Measurements from ENCODE around the gene ZNF75A. TPM values are rescaled to one million over a fixed set of nuclear protein-coding genes. Genes with fewer than 3 reads are reported as not detected.
A peak's percentile ranks its signal among the peaks of the same experiment; 100 is the strongest.

The ZNF75A gene
- total RNA-seq, 2 donors from 2014 or later, result 7.4 to 26.0 TPM

DNA sequence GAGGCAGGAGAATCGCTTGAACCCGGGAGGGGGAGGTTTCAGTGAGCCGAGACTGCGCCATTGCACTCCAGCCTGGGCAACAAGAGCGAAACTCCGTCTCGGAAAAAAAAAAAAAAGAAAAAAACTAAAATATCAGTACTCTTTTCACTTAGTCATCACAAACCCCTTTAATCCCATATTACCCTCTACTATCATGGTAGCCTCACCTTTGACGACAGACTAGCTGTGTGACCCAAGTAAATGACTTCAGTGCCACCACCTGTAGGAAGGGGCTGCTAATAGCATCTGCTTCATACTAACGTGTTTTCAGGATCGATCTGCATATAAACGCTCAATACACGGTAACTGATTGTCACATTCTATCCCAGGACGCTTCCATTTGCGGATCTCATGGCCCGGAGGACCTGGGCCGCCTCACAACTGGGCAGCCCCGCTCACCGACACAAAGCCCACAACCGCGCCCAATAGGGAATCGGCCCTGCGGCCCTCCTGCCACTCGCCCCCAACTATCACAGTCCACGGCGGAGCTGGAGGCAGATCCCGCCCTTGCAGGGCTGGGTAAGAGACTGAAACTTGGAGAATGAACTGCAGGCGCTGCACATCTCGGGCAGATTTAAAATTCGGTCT lies 23.1 kb upstream of the ZNF75A start:
- Mint-ChIP-seq H3K9me3 (peaks cover 0 to 3% of the 10 kb centered on the region in 2 donors), H3K27ac (peak overlapping the region; percentile 94 to 95), H3K36me3 (peaks cover 41 to 45% of the 10 kb centered on the region in 2 donors)
- ATAC-seq (peak; percentile 19 to 37), DNase-seq (ENCODE audit: low spot score in 2 of 2) (no peak)

DNA sequence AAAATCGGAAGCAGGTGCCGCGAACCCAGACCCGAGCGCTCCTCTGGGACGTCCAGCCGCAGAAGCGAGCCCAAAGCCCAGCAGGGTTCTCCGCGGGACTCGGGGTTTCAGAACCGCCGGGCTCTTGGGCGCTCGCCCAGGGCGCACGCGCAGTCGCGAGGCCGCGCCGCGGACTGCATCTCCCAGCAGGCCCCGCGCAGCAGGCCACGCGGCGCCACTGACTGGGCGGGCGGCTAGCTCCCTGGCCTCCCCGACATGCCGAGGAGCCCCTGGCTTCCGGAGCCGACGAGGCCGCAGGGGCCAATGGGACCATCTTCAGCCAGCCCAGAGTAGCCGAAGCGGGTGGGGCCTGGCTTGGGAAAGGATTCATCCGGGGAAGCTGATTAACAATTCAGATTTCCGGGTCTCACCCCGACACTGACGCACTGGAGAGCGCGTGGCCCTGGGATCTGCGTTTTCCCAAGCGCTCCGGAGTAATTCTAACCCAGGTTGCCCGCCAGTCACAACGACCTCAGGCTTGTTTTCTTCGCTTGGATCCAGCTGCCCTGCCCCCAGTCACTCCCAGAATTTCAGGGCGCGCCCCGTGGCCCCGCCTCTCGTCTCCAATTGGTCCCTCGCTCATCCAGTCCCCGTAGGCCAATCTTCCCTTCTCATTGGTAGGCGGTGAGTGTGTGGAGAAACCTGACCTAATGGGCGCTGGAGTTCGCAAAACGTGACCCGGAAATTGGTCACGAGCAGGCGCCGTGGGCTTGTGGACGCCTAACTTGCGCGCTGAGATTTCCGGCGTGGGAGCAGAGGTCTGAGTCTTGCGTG lies 22.4 kb upstream of the ZNF75A start, which contains the start of gene ZNF263:
TSS of gene ZNF263 (plus strand) at position 762 of the 813 bp plus-strand sequence. CDS start 328 bp downstream, outside the sequence.
- H3K36me3 Mint-ChIP-seq, result peaks cover 46 to 52% of the 10 kb centered on the region in 2 donors
- peak within 1 kb of the TSS; percentile 95 to 97 for H3K27ac Mint-ChIP-seq
- ATAC-seq (peak; percentile 90 to 92), DNase-seq (ENCODE audit: low spot score in 2 of 2) (peak; percentile 91 to 93)
- H3K9me3 Mint-ChIP-seq, result peaks cover 0 to 3% of the 10 kb centered on the region in 2 donors

DNA sequence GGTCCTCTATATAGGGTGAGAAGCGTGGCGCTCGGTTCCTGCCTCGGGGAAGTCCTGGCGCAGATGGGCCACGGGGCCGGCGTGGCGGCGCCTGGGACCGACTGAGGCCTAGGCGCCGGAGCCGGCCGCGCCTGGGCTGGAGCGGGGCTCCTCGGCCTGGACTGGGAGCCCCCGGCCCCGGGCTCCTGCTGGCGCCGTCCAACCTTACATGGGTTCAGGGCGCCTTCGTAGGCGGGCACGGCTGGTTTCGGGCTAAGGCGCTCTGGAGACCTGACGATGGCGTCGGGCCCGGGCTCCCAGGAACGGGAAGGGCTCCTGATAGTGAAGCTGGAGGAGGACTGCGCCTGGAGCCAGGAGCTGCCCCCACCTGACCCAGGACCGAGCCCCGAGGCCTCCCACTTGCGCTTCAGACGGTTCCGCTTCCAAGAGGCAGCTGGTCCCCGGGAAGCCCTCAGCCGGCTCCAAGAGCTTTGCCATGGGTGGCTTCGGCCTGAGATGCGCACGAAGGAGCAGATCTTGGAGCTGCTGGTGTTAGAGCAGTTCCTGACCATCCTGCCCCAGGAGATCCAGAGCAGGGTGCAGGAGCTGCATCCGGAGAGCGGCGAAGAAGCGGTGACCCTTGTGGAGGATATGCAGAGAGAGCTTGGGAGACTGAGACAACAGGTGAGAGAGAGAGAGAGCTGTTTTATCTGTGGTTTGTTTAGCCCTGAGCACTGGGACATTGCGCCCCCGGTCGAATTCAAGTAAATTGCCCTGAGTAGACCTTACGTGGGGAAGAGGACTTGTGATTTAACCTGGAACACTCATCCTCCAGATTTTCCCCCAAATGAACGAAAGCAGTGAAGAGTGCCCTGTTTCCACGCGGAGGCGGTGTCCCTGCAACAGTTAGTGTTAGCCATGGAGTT lies 21.5 kb upstream of the ZNF75A start:
- Mint-ChIP-seq H3K27ac (peak overlapping the region; percentile 95 to 97), H3K36me3 (peaks cover 55 to 59% of the 10 kb centered on the region in 2 donors), H3K9me3 (peaks cover 0 to 6% of the 10 kb centered on the region in 2 donors)
- no peak for DNase-seq (ENCODE audit: low spot score in 2 of 2)
- no peak for ATAC-seq

DNA sequence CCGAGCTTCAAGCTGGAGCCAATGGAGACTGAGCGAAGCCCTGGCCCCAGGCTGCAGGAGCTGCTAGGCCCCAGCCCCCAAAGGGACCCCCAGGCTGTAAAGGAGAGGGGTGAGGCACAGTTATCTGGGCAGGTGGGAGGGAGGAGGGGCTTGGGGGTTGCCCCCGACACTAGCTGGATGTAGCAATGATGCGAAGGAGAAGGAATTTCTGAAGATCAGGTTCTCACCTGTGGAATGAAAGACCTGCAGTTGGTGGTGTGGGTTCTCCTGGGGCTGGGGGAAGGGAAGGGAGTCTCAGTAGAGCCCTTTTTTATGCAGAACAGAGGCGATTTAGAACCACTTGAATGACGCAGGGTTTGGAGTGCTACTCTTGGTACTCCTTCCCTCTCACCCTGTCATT lies 20.2 kb upstream of the ZNF75A start:
- H3K36me3 Mint-ChIP-seq, result peaks cover 67 to 72% of the 10 kb centered on the region in 2 donors
- no peak overlapping the region for H3K27ac Mint-ChIP-seq
- ATAC-seq, result no peak
- peaks cover 0 to 10% of the 10 kb centered on the region in 2 donors for H3K9me3 Mint-ChIP-seq
- no peak for DNase-seq (ENCODE audit: low spot score in 2 of 2)

DNA sequence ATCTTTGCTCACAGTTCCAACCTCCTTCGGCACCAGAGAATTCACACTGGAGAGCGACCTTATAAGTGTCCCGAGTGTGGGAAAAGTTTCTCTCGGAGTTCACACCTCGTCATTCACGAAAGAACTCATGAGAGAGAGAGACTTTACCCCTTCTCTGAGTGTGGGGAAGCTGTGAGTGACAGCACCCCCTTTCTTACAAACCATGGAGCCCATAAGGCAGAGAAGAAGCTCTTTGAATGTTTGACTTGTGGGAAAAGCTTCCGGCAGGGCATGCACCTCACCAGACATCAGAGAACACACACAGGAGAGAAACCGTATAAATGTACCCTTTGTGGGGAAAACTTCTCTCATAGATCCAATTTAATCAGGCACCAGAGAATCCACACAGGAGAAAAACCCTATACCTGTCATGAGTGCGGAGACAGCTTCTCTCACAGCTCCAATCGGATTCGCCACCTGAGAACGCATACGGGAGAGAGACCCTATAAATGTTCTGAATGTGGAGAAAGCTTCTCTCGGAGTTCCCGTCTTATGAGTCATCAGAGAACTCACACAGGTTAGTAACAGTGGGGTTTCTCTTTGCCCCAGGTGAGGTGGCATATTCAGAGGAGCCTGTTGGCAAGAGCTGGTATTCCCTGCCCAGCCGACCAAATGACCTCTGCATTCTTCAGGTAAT lies 15.2 kb upstream of the ZNF75A start:
- ATAC-seq (no peak), DNase-seq (ENCODE audit: low spot score in 2 of 2) (no peak)
- Mint-ChIP-seq H3K9me3 (peaks cover 25 to 40% of the 10 kb centered on the region in 2 donors), H3K36me3 (peaks cover 77 to 92% of the 10 kb centered on the region in 2 donors), H3K27ac (no peak overlapping the region)

DNA sequence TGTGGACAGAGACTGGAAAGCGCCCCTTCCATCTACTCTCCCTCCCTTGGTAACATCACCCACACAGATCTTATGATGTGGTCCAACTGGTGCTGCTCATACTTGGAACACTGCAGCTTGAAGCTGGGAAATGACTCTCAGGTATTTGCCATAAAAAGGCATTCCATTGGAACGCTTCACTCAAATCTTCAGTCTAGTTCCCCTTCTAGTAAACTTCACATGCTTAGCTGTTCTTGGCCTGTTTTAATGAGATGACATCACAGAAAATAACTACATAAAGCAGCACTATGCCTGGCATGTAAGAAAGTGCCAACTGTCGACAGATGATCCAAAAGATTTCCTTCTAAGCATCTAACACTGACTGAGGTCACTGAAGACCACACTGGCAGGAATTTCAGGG lies 12.7 kb upstream of the ZNF75A start:
- Mint-ChIP-seq H3K27ac (no peak overlapping the region), H3K9me3 (peaks cover 40 to 53% of the 10 kb centered on the region in 2 donors), H3K36me3 (peaks cover 71 to 88% of the 10 kb centered on the region in 2 donors)
- ATAC-seq (no peak), DNase-seq (ENCODE audit: low spot score in 2 of 2) (no peak)

DNA sequence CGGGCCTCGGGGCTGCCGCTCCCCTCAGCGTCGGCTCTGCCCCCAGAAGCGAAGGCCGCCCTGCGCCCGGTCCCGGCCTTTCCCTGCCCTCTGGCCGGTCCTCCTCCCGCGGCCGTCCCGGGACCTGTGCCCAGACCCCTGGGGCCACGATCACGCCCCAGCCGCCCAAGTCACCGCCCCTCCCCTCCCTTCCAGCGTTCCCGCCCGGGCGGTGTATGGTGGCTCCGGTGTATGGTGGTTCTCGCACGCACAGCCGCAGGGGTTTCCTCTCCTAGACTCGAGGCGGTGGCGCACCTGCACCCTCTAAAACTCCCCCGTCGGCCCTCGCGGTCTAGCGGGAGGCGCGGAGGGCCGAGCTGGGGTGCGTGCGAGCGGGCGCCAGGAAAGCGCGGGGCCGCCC lies 10.1 kb upstream of the ZNF75A start:
- Mint-ChIP-seq H3K36me3 (peaks cover 62 to 83% of the 10 kb centered on the region in 2 donors), H3K9me3 (peaks cover 49 to 57% of the 10 kb centered on the region in 2 donors), H3K27ac (no peak overlapping the region)
- ATAC-seq, result no peak
- no peak for DNase-seq (ENCODE audit: low spot score in 2 of 2)

DNA sequence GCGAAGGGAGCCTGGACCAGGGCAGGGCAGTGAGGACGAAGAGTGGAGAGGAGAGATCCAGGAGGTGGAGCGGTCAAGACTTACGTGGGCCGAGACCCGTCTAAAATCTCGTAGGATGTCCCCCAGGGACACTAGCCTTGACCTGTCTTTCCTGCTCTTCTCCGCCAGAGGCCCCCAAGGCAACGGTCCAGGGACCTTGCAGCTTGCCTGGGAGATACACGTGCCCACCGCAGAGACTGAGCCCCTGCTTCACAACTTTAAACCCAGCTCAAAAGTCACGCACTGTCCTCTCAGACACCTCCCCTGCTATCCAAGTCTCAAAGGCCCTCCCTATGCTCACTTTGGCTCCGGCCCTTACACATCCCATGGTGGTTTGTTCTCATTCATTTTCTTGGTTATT lies 9.5 kb upstream of the ZNF75A start:
- ATAC-seq (no peak), DNase-seq (ENCODE audit: low spot score in 2 of 2) (no peak)
- H3K9me3 Mint-ChIP-seq, result peaks cover 55 to 56% of the 10 kb centered on the region in 2 donors
- peaks cover 62 to 83% of the 10 kb centered on the region in 2 donors for H3K36me3 Mint-ChIP-seq
- no peak overlapping the region for H3K27ac Mint-ChIP-seq

DNA sequence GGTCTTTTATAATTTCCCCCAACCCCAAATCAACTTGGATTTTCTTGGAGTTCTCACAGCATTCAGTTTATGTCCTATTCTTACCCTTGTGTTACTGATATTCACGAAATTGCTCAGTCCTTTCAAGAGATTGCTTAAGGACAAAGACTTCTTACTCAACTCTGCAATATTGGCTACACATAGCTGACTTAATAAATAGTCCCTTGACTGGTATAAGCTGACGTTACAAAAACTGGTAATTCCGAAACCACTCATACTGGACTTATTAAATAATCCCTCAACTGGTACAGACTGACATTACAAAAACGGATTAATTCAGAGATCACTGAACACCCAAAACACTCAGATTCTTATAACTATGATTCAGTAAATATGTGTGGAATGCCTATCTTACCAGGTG lies 927 bp upstream of the ZNF75A start:
- peaks cover 32 to 42% of the 10 kb centered on the region in 2 donors for H3K9me3 Mint-ChIP-seq
- peak overlapping the region; percentile 77 to 91 for H3K27ac Mint-ChIP-seq
- DNase-seq (ENCODE audit: low spot score in 2 of 2) (no peak), ATAC-seq (no peak)
- H3K36me3 Mint-ChIP-seq, result peaks cover 73 to 79% of the 10 kb centered on the region in 2 donors

DNA sequence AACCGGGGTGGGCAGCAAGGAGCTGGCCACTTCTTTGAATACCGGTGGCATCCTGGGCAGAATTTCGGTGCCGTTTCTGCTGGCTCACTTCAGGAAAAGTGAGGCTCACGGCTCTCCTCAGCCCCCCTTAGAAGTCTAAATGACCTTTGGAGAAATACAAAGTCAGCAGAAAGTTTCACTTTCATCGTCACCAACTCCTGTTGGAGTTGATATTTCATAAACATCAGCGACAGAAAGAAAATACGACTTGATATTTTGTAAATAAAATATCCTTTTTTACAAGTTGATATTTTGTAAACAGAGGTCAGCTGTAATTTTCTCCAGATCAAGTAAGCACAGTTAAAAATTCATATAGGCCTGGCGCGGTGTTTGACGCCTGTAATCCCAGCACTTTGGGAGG lies 781 bp downstream of the ZNF75A start:
- Mint-ChIP-seq H3K36me3 (peaks cover 72 to 81% of the 10 kb centered on the region in 2 donors), H3K9me3 (peaks cover 26 to 28% of the 10 kb centered on the region in 2 donors), H3K27ac (peak overlapping the region; percentile 60 to 91)
- no peak for ATAC-seq
- DNase-seq (ENCODE audit: low spot score in 2 of 2), result no peak

DNA sequence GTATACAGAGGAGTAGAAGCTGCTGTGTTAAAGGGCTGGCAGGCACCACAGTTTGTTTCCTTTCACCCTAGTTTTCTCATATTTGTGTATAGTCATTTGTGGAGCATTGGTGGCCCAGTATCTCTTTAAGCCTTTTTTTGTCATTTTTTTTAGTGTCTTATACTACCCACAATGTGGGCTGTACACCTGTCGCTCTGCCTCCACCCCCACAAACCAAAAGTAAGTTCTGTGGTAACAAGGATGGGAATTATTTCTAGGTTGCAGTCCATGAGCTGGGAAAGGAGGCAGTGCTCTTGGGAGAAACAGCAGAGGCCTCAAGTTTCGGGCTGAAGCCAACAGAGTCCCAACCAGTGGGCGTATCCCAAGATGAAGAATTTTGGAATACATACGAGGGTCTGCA lies 6.2 kb downstream of the ZNF75A start:
- Mint-ChIP-seq H3K9me3 (peaks cover 54 to 61% of the 10 kb centered on the region in 2 donors), H3K27ac (peak overlapping the region in 1 of 2 donors; percentile 37), H3K36me3 (peaks cover 91 to 99% of the 10 kb centered on the region in 2 donors)
- no peak for DNase-seq (ENCODE audit: low spot score in 2 of 2)
- ATAC-seq, result no peak

DNA sequence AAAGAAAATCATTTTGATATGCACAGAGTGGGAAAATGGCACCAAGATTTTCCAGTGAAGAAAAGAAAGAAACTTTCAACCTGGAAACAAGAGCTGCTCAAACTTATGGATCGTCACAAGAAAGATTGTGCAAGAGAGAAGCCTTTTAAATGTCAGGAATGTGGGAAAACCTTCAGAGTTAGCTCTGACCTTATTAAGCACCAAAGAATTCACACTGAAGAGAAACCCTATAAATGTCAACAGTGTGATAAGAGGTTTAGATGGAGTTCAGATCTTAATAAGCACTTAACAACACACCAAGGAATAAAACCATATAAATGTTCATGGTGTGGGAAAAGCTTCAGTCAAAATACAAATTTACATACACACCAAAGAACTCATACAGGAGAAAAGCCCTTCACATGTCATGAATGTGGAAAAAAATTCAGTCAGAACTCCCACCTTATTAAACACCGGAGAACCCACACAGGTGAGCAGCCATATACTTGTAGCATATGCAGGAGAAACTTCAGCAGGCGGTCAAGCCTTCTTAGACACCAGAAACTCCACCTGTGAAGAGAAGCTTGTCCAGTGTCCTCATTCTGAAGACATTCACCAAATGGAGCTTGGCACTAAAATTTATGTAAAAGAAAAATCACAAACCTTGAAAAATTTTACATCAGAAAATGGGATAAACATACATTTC lies 12.2 kb downstream of the ZNF75A start:
- DNase-seq (ENCODE audit: low spot score in 2 of 2), result no peak
- H3K27ac Mint-ChIP-seq, result peak overlapping the region in 1 of 2 donors; percentile 55
- ATAC-seq, result no peak
- peaks cover 89% of the 10 kb centered on the region in 2 donors for H3K36me3 Mint-ChIP-seq
- peaks cover 71 to 72% of the 10 kb centered on the region in 2 donors for H3K9me3 Mint-ChIP-seq

DNA sequence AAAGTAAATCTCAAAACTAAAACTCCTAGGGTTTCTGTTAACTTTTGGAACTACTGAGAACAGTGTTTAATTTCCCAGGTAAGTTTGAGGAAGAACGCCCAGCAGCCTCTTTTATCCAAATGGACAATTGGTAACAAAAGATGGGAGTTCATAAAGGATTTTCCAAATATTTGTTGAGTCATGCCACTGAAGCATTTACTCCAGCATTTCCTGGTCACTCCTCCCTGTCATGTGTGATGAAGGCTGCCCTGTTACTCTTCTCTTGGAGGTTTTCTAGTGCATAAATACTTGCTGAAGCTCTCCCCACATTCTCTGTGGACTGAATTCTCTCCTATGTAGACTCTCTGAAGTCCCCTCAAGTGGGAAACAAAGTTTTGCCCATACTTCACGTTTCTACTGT lies 16.5 kb downstream of the ZNF75A start:
- Mint-ChIP-seq H3K36me3 (peaks cover 59 to 60% of the 10 kb centered on the region in 2 donors), H3K27ac (no peak overlapping the region), H3K9me3 (peaks cover 42 to 44% of the 10 kb centered on the region in 2 donors)
- ATAC-seq (no peak), DNase-seq (ENCODE audit: low spot score in 2 of 2) (no peak)

DNA sequence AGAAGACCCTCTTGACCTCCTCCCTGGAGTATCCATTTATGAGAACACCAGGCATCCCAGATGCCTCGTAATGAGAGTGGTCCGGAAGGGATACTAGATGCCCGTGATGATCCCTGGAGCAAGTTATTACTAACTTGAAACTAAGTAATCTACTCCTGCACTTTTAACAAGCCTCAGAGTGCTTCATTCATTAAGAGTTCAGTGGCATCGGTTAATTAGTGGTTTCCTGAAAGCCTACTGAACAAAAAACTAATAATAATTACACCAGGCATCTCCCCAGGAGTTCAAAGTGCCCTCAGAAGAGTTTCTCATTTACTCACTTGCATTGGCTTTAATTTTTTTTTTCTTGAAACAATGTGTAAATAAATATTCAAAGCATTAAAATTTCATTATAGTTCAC lies 22.2 kb downstream of the ZNF75A start:
- Mint-ChIP-seq H3K27ac (no peak overlapping the region), H3K36me3 (peaks cover 13 to 19% of the 10 kb centered on the region in 2 donors), H3K9me3 (peaks cover 16 to 29% of the 10 kb centered on the region in 2 donors)
- ATAC-seq (no peak), DNase-seq (ENCODE audit: low spot score in 2 of 2) (no peak)

DNA sequence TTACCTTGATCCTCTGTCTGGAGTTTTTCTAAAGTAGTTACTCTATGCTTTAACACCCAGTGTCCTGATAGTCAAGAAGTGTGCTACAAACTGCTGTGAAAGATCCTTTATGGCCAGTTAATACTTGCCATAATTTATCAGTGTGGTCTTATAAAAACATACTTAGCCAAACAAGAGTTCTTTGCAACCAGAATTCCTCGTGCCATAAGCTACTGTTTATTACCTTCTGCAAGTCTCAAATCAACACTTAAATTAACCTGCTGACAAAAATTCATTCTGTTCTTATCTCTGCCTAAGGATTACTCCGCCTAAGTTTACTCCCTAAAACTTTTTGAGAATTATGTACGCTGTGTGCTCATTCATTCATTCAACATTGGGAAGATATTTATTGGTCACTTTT lies 22.8 kb downstream of the ZNF75A start:
- H3K27ac Mint-ChIP-seq, result no peak overlapping the region

More for the DNA sequence above, 22.8 kb downstream of the ZNF75A start:
- Mint-ChIP-seq H3K36me3 (peaks cover 9 to 14% of the 10 kb centered on the region in 2 donors), H3K9me3 (peaks cover 16 to 30% of the 10 kb centered on the region in 2 donors)
- ATAC-seq, result no peak
- no peak for DNase-seq (ENCODE audit: low spot score in 2 of 2)
